A673 (cell line): ENCODE data around the gene CDPF1. TPM values are rescaled to one million over a fixed set of nuclear protein-coding genes. Genes with fewer than 3 reads are reported as not detected.
A peak's percentile ranks its signal among the peaks of the same experiment; 100 is the strongest.

Source experiments
- BruUV-seq: library from RNA; stranded (reverse); fragments of 400-500 nt; replicated peaks from 2 replicates; lab custom pipeline; 2021; lab: Mats Ljungman, UMichigan
- CTCF ChIA-PET: fragments of 300-600 bp; sonication (Branson Sonifier 250); formaldehyde crosslinking; loops from one replicate; lab custom pipeline; 2022; ENCODE audit warnings: antibody characterized with exemption; lab: Charles Lee
- POLR2A ChIA-PET: fragments of 300-600 bp; sonication (Branson Sonifier 250); formaldehyde crosslinking; loops from one replicate; lab custom pipeline; 2022; ENCODE audit warnings: antibody characterized with exemption; ENCODE audit not compliant: low non-redundant PET; lab: Charles Lee
- DNase-seq: peaks from one replicate; pipeline ENCODE4 v3.0.0-alpha.2; 2015; ENCODE audit warnings: low spot score
- H3K27ac ChIP-seq: fragments of 200-600 bp; sonication (generic); 2 replicates; pipeline ENCODE4 v1.5.1; 2016; ENCODE audit warnings: mixed run types, low read depth, mild to moderate bottlenecking, mixed read lengths, antibody characterized with exemption, low read length; ENCODE audit not compliant: poor library complexity, severe bottlenecking
- H3K27me3 ChIP-seq: fragments of 200-600 bp; sonication (generic); replicated peaks from 2 replicates; pipeline ENCODE4 v1.6.1; 2017; ENCODE audit warnings: mixed run types, low read depth, mild to moderate bottlenecking, mixed read lengths, antibody characterized with exemption, low read length; ENCODE audit not compliant: insufficient read depth, poor library complexity
- H3K36me3 ChIP-seq: fragments of 200-600 bp; sonication (generic); 2 replicates; pipeline ENCODE4 v1.6.1; 2016; ENCODE audit warnings: mixed run types, mild to moderate bottlenecking, mixed read lengths, antibody characterized with exemption, low read length; ENCODE audit not compliant: insufficient read depth, poor library complexity, severe bottlenecking
- H3K4me1 ChIP-seq: fragments of 200-600 bp; sonication (generic); 2 replicates; pipeline ENCODE4 v1.6.1; 2017; ENCODE audit warnings: mixed run types, mild to moderate bottlenecking, mixed read lengths, antibody characterized with exemption, low read length; ENCODE audit not compliant: insufficient read depth, poor library complexity, severe bottlenecking
- H3K4me3 ChIP-seq: fragments of 200-600 bp; sonication (generic); 2 replicates; pipeline ENCODE4 v1.5.1; 2016; ENCODE audit warnings: low read depth, mixed run types, mild to moderate bottlenecking, mixed read lengths, low read length; ENCODE audit not compliant: poor library complexity, severe bottlenecking
- H3K9me3 ChIP-seq: fragments of 200-600 bp; sonication (generic); 2 replicates; pipeline ENCODE4 v1.6.1; 2016; ENCODE audit warnings: mixed run types, low read depth, mild to moderate bottlenecking, mixed read lengths, antibody characterized with exemption, low read length; ENCODE audit not compliant: poor library complexity, severe bottlenecking
- CTCF ChIP-seq: fragments of 300-800, 200-600 bp; sonication (generic); conservative IDR thresholded peaks from 2 replicates; pipeline ENCODE4 v1.5.1; 2017; ENCODE audit warnings: low read depth, mild to moderate bottlenecking, antibody characterized with exemption, low read length, moderate library complexity, mixed read lengths
- EZH2 ChIP-seq: fragments of 200-600 bp; sonication (generic); IDR thresholded peaks from 2 replicates; pipeline ENCODE4 v1.6.1; 2017; ENCODE audit warnings: borderline replicate concordance, low read depth, mild to moderate bottlenecking, mixed read lengths, antibody characterized with exemption, low read length; ENCODE audit not compliant: poor library complexity, severe bottlenecking
- intact Hi-C: fragments of 100-400 bp; cut with micrococcal nuclease; formaldehyde crosslinking; loops from one replicate; pipeline ENCODE4 v1.10.0; 2022; ENCODE audit not compliant: unreplicated experiment
- total RNA-seq: library from RNA; stranded (reverse); gene quantifications from 2 replicates; pipeline ENCODE4 v1.2.3, GENCODE V29; 2021

CDPF1 gene
- total RNA-seq, 1 experiment from 2014 or later, result 7.0 TPM

- TF ChIP-seq CTCF (no peak), EZH2 (no peak)
- POLR2A ChIA-PET, result no interaction called here
- Histone ChIP-seq H3K9me3 (no peaks in the 10 kb centered on the region), H3K36me3 (peaks cover 3% of the 10 kb centered on the region), H3K27me3 (no peaks in the 10 kb centered on the region), H3K4me3 (no peak overlapping the region), H3K27ac (no peak overlapping the region), H3K4me1 (peaks cover 11% of the 10 kb centered on the region)
- CTCF ChIA-PET, result no interaction called here
- no TSS peak for BruUV-seq
- DNase-seq, result no peak
- intact Hi-C loops, result no loop called here
These were observed 3.9 kb downstream of the CDPF1 start for GRCh38 chr22:46246178-46246577.

GRCh38 chr22:46245511-46245910 lies 4.6 kb downstream of the CDPF1 start:
- CTCF ChIA-PET, result no interaction called here
- H3K36me3 ChIP-seq, result peaks cover 3% of the 10 kb centered on the region
- no peak overlapping the region for H3K4me3 ChIP-seq
- H3K27me3 ChIP-seq, result no peaks in the 10 kb centered on the region
- DNase-seq, result peak; percentile 27
- H3K4me1 ChIP-seq, result peaks cover 5% of the 10 kb centered on the region
- POLR2A ChIA-PET, result no interaction called here
- no peaks in the 10 kb centered on the region for H3K9me3 ChIP-seq
- no TSS peak for BruUV-seq
- no peak overlapping the region for H3K27ac ChIP-seq
- intact Hi-C loops, result no loop called here
- TF ChIP-seq CTCF, result no peak
- no peak for TF ChIP-seq EZH2

- TF ChIP-seq CTCF, result no peak
- TF ChIP-seq EZH2, result no peak
- no peak for DNase-seq
- peaks cover 5% of the 10 kb centered on the region for H3K4me1 ChIP-seq
- no peaks in the 10 kb centered on the region for H3K9me3 ChIP-seq
- H3K27ac ChIP-seq, result no peak overlapping the region
- intact Hi-C loops, result no loop called here
- peaks cover 3% of the 10 kb centered on the region for H3K36me3 ChIP-seq
- H3K4me3 ChIP-seq, result no peak overlapping the region
- ChIA-PET CTCF (no interaction called here), POLR2A (no interaction called here)
- no TSS peak for BruUV-seq
- H3K27me3 ChIP-seq, result no peaks in the 10 kb centered on the region
These were observed 5.3 kb downstream of the CDPF1 start for GRCh38 chr22:46244771-46245170.
